ENCODE measurements around the gene ASXL3. TPM values are rescaled to one million over a fixed set of nuclear protein-coding genes. Genes with fewer than 3 reads are reported as not detected.

The ASXL3 gene
- total and polyA plus RNA-seq, 2 donors (not counting 3 experiments of a cell fraction or from before 2014, with no cell fraction given), result 0.07 to 0.27 TPM

DNA sequence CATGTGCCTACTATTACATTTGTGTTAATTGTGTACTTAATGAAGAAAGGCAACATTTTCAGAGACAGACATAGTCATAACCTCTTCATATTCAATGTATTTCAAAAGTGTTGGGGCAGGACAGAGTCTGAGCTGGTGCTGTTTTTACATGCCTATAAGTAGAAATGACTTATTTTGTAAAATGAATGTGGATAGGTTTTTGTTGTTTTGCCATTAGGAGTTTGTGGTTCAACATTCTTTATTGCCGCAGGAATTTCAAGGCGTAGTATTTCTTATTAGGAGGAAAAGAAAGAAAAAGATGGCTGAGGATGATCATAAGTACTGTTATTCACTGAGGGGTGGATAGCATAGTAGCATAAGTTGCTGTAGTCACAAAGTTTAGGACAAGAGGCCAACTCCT, 21.2 kb upstream of the ASXL3 start:
- Histone ChIP-seq H3K4me1 (ENCODE audit: control insufficient read depth, extremely low read depth, insufficient read depth, low read length) (no peaks in the 10 kb centered on the region), H3K4me3 (replicated peaks in 1 of 3; ENCODE audit: insufficient read depth in 1 of 3, low read depth in 1 of 3, low read length in 3 of 3) (no peak overlapping the region), H3K27ac (ENCODE audit: insufficient read depth, low read depth, low read length) (no peak overlapping the region), H3K4me2 (ENCODE audit: insufficient read depth, low read length) (no peak overlapping the region), H3K79me2 (ENCODE audit: control insufficient read depth, insufficient read depth, low read length) (no peaks in the 10 kb centered on the region), H3K9me3 (replicated peaks; ENCODE audit: control insufficient read depth, insufficient read depth, low read length) (no peaks in the 10 kb centered on the region), H3K27me3 (ENCODE audit: control insufficient read depth in 2 of 2, insufficient read depth in 2 of 2, low read length in 2 of 2) (peaks cover 0 to 2% of the 10 kb centered on the region in 2 experiments), H4K20me1 (replicated peaks; ENCODE audit: control insufficient read depth, extremely low read depth, insufficient read depth, low read length) (no peaks in the 10 kb centered on the region), H2AFZ (ENCODE audit: low read depth, low read length) (no peak overlapping the region), H3K36me3 (ENCODE audit: control insufficient read depth in 2 of 2, extremely low read depth in 1 of 2, insufficient read depth in 2 of 2, low read length in 2 of 2) (no peaks in the 10 kb centered on the region), H3K9me1 (replicated peaks; ENCODE audit: control insufficient read depth, extremely low read depth, insufficient read depth, low read length) (no peaks in the 10 kb centered on the region), H3K9ac (replicated peaks; ENCODE audit: extremely low read depth, insufficient read depth, low read length) (no peak overlapping the region)
- intact Hi-C loops (cut with micrococcal nuclease), result no loop called here
- FAIRE-seq (no peak), DNase-seq (ENCODE audit: low read depth, low spot score) (no peak)
- no TSS peak for BruUV-seq (replicated peaks)
- POLR2A ChIA-PET, result no interaction called here
- TF ChIP-seq JUN (IDR thresholded peaks at IDR 0.05; ENCODE audit: borderline replicate concordance, insufficient read depth, insufficient read length, low read depth), result no peak
- no peak for TF ChIP-seq EZH2 (IDR thresholded peaks at IDR 0.05; ENCODE audit: borderline replicate concordance, low read depth, low read length, severe bottlenecking)
- TF ChIP-seq, protein P1, sequence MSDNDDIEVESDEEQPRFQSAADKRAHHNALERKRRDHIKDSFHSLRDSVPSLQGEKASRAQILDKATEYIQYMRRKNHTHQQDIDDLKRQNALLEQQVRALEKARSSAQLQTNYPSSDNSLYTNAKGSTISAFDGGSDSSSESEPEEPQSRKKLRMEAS (IDR thresholded peaks at IDR 0.05; ENCODE audit: insufficient read depth, insufficient read length), result no peak
- dilution Hi-C loops (cut with MboI; ENCODE audit: extremely low pct_ligation_motif_present, low sequenced_read_pairs), result no loop called here
- CTCF ChIA-PET, result interaction anchor here (1.3 kb wide), 1 partner anchor 51 kb away, joined by 3 read pairs; no protein-coding TSS in a partner anchor

DNA sequence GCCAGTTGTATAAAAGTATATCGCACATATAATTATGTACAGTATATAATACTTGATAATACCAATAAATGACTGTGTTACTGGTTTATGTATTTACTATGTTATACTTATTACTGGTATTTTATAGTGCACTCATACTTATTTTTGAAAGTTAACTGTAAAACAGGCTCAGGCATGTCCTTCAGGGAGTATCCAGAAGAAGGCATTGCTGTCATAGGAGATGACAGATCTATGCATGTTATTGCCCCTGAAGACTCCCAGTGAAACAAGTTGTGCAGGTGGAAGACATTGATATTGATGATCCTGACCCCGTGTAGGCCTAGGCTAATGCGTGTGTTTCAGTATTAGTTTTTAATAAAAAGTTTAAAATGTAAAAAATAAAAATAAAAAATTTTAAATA, 20.3 kb upstream of the ASXL3 start:
- DNase-seq (ENCODE audit: low read depth, low spot score), result no peak
- H3K4me3 ChIP-seq (replicated peaks in 1 of 3; ENCODE audit: insufficient read depth in 1 of 3, low read depth in 1 of 3, low read length in 3 of 3), result no peak overlapping the region
- H3K27me3 ChIP-seq (ENCODE audit: control insufficient read depth in 2 of 2, insufficient read depth in 2 of 2, low read length in 2 of 2), result peaks cover 0 to 2% of the 10 kb centered on the region in 2 experiments
- POLR2A ChIA-PET, result no interaction called here
- no peak overlapping the region for H2AFZ ChIP-seq (ENCODE audit: low read depth, low read length)
- dilution Hi-C loops (cut with MboI; ENCODE audit: extremely low pct_ligation_motif_present, low sequenced_read_pairs) (no loop called here), intact Hi-C loops (cut with micrococcal nuclease) (no loop called here)
- no peak overlapping the region for H3K27ac ChIP-seq (ENCODE audit: insufficient read depth, low read depth, low read length)
- H3K9me3 ChIP-seq (replicated peaks; ENCODE audit: control insufficient read depth, insufficient read depth, low read length), result no peaks in the 10 kb centered on the region
- TF ChIP-seq POLR2A (IDR thresholded peaks at IDR 0.05; ENCODE audit: low read depth, low read length) (no peak), POLR2AphosphoS5 (IDR thresholded peaks at IDR 0.05; ENCODE audit: insufficient read depth, low read depth, low read length) (no peak), GATA2 (IDR thresholded peaks at IDR 0.05; ENCODE audit: insufficient read depth, insufficient read length, low read depth, low read length) (no peak), FOS (IDR thresholded peaks at IDR 0.05; ENCODE audit: borderline replicate concordance, insufficient read depth, low read length) (no peak), EZH2 (IDR thresholded peaks at IDR 0.05; ENCODE audit: borderline replicate concordance, low read depth, low read length, severe bottlenecking) (no peak)
- TF ChIP-seq, protein P1 (IDR thresholded peaks at IDR 0.05; ENCODE audit: insufficient read depth, insufficient read length), result no peak
- no peaks in the 10 kb centered on the region for H3K36me3 ChIP-seq (ENCODE audit: control insufficient read depth in 2 of 2, extremely low read depth in 1 of 2, insufficient read depth in 2 of 2, low read length in 2 of 2)
- H4K20me1 ChIP-seq (replicated peaks; ENCODE audit: control insufficient read depth, extremely low read depth, insufficient read depth, low read length), result no peaks in the 10 kb centered on the region
- H3K4me2 ChIP-seq (ENCODE audit: insufficient read depth, low read length), result no peak overlapping the region
- FAIRE-seq, result no peak
- H3K79me2 ChIP-seq (ENCODE audit: control insufficient read depth, insufficient read depth, low read length), result no peaks in the 10 kb centered on the region
- no peaks in the 10 kb centered on the region for H3K4me1 ChIP-seq (ENCODE audit: control insufficient read depth, extremely low read depth, insufficient read depth, low read length)
- BruUV-seq (replicated peaks), result no TSS peak
- no peak overlapping the region for H3K9ac ChIP-seq (replicated peaks; ENCODE audit: extremely low read depth, insufficient read depth, low read length)
- CTCF ChIA-PET, result interaction anchor here (1.3 kb wide), 1 partner anchor 52 kb away, joined by 3 read pairs; no protein-coding TSS in a partner anchor
- H3K9me1 ChIP-seq (replicated peaks; ENCODE audit: control insufficient read depth, extremely low read depth, insufficient read depth, low read length), result no peaks in the 10 kb centered on the region
